Measurements from ENCODE around the gene CARMIL1. TPM values are rescaled to one million over a fixed set of nuclear protein-coding genes. Genes with fewer than 3 reads are reported as not detected.
A peak's percentile ranks its signal among the peaks of the same experiment; 100 is the strongest.

Gene CARMIL1
- total RNA-seq, 1 experiment from 2014 or later = 16.0 TPM

DNA sequence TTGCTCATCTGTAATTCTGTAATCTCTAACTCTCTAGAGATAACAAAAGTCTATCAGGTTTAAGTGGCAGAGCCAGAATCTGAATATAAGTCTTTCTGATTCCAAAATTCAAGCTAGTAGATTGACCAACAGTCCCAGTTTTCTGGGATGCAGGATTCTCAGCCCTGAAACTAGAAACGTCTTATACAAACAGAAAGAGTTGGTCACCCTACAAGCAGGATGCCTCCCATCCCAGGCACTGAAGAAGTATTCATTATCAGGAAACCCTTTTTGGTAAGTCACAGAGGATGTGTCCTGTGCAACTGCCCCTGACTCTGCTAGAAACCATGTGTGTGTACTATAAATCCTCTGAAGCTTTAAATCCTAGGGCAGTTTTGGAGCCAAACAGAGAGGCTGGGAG, 135.0 kb downstream of the CARMIL1 start:
- in situ Hi-C loops (cut with HindIII; ENCODE audit: low pct_unique_long_range_greater_than_20kb, low sequenced_read_pairs) = no loop called here
- DNase-seq (ENCODE audit: low read depth) = no peak

DNA sequence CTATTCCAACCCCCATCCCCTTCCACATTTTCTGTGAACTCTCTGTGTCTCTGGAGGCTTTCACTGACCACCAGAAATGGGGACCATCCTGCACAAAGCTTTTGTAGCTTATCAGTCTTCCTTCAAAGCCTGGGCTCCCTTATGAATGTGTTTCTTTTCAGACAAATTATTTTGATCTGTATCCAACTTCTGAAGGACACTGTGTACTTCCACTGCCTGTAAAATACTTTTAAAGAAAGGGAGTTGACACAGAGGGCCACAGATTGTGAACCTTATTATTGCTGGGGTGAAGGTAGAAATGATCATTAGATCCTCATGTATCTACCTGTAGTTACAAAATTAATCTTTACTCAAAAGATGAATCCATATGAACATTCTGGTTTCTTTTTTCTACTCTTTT, 135.6 kb downstream of the CARMIL1 start:
- in situ Hi-C loops (cut with HindIII; ENCODE audit: low pct_unique_long_range_greater_than_20kb, low sequenced_read_pairs) = no loop called here
- DNase-seq (ENCODE audit: low read depth) = no peak

DNA sequence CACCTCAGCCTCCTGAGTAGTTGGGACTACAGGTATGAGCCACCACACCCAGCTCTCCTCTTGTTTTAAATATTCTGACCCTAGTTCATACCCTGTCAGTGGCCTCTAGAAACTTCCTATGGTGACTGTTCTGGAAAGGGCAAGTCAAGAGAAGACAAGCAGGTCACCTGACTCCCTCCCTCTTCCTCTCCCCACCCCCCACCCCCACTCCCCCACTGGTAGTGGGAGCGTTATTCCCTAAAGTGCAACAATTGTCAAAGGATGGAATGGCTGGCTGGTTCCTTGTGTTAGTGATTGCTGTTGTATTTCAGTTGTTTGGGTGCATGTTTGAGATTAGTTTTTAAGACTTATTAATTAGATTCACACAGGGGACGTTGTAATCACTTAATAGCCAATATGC, 136.1 kb downstream of the CARMIL1 start:
- no peak for DNase-seq (ENCODE audit: low read depth)
- in situ Hi-C loops (cut with HindIII; ENCODE audit: low pct_unique_long_range_greater_than_20kb, low sequenced_read_pairs) = no loop called here

DNA sequence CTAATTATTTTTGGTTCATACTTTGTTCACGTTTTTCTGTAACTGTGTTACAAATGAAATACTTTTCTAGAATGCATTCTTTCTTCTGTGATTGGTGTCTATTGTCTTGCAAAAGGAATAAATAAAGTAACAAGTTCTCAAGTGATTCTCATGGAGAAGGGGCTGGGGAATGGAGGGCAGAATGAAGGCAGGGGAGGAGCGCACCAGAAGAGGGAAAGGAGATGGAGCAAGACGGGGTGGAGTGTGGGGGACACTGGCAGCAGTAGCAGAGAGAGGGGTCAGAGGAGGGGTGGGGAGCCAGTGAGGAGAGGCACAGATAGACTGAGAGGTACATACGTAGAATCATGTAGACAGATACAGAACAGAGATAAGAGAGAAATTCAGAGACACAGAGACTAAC, 136.5 kb downstream of the CARMIL1 start:
- in situ Hi-C loops (cut with HindIII; ENCODE audit: low pct_unique_long_range_greater_than_20kb, low sequenced_read_pairs) = no loop called here
- no peak for DNase-seq (ENCODE audit: low read depth)

DNA sequence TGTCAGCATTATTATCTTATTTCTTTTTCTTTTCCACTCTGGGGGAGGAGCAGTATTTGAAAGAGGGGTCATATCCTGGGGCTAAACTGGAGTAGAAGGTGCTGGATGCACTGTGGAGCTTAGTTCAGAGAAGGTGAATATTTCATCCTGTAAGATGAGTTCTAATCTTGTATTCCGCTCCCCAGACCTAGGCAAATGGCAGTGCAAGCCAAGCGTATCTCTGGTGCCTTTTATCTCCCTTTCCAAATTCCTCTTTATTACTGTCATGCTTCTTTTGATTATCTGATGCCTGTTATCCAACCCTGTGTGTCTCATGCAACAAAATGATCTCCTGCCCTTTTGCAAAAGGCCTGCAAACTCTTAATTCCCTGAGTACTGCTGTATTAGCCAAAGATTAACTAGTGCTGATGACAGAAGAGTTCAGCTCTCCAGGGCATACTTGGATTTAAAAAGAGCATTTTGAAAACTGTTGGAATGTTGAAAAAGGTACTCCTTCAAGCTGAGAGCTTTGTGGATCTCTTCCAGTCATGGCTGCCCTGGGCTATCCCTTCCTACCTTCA, 138.0 kb downstream of the CARMIL1 start:
- DNase-seq (ENCODE audit: low read depth) = peak; percentile 43

DNA sequence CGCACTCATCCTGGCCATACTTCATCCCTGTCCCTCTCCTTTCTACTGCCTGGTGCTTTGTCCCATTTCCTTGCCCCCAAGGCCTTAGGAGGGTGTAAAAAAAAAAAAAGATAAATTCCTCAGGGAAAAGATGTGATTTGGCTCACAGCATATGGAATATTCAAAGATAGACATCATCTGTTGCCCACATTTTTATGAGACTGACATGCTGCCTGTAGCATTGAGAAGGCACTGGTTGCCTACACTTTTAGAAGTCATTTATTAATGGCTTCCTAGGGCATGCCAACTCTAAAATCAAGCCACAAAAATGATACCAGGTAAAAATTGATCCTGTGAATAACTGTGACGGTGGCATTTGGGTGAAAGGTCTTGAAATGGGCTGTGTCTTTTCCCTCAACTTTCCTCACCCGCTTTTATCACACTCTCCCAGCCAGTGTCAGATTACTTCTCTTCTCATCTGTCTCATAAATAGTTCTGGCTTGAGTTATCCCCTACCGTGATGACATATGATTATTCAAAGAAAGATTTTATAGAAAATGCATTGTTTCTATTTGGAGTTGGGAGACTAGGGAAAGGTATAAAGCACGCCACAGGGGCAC, 139.4 kb downstream of the CARMIL1 start:
- no peak for DNase-seq (ENCODE audit: low read depth)
- in situ Hi-C loops (cut with HindIII; ENCODE audit: low pct_unique_long_range_greater_than_20kb, low sequenced_read_pairs) = no loop called here

More for the DNA sequence above, 138.0 kb downstream of the CARMIL1 start:
- in situ Hi-C loops (cut with HindIII; ENCODE audit: low pct_unique_long_range_greater_than_20kb, low sequenced_read_pairs) = no loop called here

DNA sequence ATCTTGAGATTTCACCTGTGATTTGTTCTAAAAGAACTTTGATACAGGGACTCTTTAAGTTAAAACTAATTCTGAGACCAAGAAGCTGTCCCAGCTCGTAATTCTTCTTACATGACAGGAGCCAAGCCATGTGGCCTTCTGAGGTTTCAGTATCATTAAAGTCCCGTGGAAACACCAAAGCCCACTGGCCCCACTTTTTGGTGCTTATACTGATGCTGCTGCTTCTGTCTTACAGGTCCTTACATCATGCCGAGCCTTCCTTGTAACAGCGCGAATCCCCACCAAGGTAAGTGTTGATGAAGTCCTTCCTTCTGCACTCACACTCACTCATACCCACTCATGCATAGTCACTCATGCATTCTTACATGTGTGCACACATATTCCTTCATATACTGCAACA, 140.7 kb downstream of the CARMIL1 start:
- in situ Hi-C loops (cut with HindIII; ENCODE audit: low pct_unique_long_range_greater_than_20kb, low sequenced_read_pairs) = no loop called here
- DNase-seq (ENCODE audit: low read depth) = no peak

DNA sequence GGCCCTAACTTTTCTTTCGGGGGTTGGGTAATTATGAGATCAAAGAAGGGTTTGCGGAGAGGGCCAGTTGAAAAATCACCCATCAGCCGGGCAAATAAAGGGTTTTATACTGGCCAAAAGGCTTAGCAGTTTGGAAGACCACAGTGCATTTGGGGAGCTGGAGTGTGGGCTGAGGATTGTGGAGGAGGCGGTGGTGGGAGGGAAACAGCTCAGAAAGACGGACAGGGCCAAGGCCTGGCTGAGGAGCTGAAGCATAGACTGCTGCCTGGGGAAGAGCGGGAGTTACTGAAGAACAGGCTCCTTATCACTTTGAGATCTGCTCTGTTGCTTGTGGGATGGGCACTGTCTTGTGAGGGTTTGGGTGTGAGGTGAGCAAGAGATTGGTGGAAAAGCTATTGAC, 144.2 kb downstream of the CARMIL1 start:
- DNase-seq (ENCODE audit: low read depth) = no peak
- in situ Hi-C loops (cut with HindIII; ENCODE audit: low pct_unique_long_range_greater_than_20kb, low sequenced_read_pairs) = no loop called here

DNA sequence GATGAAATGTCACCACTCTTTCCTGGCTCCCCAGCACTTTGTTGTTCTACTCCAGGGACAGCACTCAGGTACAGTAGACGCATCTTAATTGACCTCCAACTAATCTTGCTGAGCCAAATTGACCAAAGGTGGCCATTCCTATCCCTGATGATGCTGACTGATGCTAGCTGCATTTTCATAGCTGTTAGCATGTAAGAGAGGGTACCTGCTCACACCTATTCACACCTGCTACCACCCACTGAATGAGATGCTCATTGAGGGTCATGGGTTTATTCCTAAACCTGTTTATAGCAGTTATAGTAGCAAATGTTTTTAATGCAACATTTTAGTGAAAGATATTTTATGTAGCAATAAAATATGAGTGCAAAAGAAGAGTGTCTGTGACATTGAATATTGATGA, 145.1 kb downstream of the CARMIL1 start:
- in situ Hi-C loops (cut with HindIII; ENCODE audit: low pct_unique_long_range_greater_than_20kb, low sequenced_read_pairs) = no loop called here
- DNase-seq (ENCODE audit: low read depth) = no peak

DNA sequence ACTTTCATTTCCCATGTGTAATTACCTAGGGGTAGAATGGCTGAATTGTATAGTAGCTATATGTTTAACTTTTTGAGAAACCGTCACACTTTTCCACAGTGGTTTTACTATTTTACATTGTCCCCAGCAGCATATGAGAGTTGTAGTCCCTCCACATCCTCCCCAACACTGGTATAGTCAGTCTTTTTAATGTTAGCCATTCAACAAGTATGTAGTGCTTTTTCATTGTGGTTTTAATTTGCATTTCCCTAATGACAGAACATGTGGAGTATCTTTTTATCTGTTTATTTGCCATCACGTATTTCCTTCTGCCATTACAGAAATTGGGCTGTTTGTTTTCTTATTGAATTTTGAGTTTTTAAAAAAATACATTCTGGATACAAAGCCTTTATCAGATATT, 148.4 kb downstream of the CARMIL1 start:
- in situ Hi-C loops (cut with HindIII; ENCODE audit: low pct_unique_long_range_greater_than_20kb, low sequenced_read_pairs) = no loop called here
- DNase-seq (ENCODE audit: low read depth) = no peak

DNA sequence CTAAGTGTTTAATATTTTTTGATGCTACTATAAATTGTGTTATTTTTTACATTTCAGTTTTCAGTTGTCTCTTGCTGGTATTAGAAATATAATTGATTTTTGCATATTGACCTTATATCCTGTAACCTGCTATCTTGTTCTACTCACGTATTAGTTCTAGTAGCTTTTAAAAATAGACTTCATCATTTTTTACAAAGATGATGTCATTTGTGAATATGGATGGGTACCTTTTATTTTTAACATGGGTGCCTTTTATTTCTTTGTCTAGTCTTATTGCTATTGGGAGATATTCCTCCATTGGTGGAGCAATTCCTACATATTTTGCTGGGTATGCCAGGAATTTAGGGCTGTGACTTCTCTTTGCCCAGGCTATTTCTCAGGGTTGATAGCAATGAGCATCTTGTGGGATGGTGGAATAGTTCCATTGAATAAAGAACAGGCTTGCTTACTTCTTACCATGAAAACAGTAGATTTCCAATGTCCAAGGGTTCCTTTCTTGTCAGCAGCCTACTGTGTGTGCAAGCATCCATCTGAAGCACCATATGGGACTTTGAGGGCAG, 149.7 kb downstream of the CARMIL1 start:
- in situ Hi-C loops (cut with HindIII; ENCODE audit: low pct_unique_long_range_greater_than_20kb, low sequenced_read_pairs) = no loop called here

DNA sequence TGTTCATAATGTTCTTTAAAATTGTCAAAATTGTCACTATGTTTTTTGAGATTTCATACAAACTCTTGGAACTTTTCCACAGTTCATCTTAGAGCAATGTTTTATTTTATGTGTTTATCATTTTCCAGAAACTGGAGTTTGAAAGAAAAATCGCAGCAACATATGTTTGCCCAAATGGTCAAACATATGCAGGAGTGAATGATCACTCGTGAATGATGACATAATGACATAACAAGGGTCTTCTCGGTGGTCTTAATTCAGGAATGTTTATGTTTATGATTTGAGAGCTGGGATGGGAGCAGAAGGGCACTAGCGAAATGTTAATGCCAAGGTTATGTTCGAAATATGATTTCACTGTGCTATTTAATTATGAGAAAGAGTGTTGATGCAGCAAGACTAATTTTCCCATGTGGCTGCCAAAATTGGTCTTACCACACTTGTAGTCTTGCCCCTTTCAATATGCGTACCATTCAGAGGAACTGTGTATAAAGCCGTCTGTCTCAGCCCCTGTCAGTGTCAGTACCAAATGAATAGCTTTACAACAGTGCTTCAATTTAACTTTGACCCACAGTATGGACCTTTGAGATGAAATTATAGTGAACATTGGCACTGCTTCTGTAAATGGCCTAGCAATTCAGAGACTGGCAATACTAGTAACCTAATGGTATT, 152.3 kb downstream of the CARMIL1 start:
- in situ Hi-C loops (cut with HindIII; ENCODE audit: low pct_unique_long_range_greater_than_20kb, low sequenced_read_pairs) = no loop called here
- no peak for DNase-seq (ENCODE audit: low read depth)

More for the DNA sequence above, 149.7 kb downstream of the CARMIL1 start:
- no peak for DNase-seq (ENCODE audit: low read depth)

DNA sequence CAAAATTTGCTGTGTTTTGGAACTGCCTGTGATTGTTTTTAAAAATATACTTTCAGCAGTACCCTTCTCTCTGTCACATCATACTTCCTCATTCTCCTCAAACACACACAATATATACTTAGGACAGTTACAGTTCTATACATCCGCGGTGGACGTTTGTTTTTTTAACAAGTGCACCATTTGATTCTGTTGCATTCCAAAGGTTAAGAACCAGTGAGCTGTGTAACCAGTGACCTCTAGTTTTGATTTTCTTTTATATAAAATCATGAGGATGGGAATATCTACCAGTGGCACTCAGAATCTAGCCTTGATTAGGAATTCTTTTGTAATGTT, 152.8 kb downstream of the CARMIL1 start:
- peak; percentile 19 for DNase-seq (ENCODE audit: low read depth)
- in situ Hi-C loops (cut with HindIII; ENCODE audit: low pct_unique_long_range_greater_than_20kb, low sequenced_read_pairs) = no loop called here

DNA sequence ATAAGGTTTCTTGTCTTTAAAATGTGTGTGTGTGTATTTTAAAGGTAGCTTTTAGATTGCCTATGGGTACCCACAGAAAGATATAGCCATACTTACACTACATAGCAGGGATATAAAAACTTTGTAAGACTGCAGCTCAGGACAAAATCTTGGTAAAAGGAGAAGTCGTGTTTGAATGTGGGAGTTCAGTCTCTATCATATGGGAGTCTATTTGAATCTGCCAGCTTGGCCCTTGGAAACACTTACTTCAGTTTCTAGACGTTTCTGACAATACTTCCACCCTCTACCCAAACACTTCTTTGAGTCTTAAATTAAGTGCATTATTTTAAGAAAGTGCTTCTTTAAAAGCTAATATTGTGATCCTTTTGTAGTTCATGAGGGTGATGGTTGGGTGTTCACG, 155.7 kb downstream of the CARMIL1 start:
- in situ Hi-C loops (cut with HindIII; ENCODE audit: low pct_unique_long_range_greater_than_20kb, low sequenced_read_pairs) = no loop called here
- no peak for DNase-seq (ENCODE audit: low read depth)

DNA sequence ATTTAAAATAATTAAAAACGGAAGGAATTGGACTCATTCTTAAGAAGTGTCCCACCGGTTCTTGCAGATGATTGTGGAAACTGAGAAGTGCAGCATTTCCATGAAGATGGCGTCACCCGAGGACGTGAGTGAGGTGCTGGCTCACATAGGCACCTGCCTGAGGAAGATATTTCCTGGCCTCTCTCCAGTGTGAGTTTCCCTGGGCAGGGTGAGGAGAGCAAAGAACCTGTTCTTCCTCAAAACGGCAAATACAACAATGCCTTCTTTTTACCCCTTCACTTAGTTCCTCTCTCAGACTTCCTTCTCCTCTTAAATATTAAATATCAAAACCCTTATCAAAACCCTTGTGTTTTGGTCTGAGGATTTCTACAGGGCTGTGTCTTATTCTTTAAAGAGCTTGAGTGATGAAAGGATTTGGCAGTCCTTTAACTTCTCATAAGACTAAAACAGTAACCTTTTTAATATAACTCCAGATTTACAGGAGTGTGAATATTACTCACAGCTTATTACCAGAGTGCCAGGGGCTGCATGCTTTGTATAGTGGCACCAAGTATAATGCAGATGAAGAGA, 156.3 kb downstream of the CARMIL1 start:
- in situ Hi-C loops (cut with HindIII; ENCODE audit: low pct_unique_long_range_greater_than_20kb, low sequenced_read_pairs) = no loop called here
- DNase-seq (ENCODE audit: low read depth) = no peak

DNA sequence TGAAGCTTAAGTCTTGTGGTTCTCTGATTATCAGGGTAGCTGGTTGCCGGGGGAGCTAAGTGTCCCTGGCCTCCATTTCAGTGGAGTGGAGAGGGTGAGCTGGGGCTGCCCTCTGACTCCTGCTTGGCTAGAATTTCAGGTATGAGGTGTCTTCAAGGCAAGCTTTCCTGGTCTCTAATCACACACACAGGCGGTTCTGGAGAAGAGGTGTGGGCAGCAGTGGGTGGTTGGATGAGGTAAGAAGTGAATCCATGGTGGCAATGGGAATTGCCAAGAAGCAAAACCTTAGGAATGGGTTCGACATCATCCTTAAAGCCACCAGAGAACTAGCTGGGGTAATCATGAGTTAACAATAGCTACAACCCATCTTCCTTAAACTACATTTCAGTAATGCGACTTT, 157.6 kb downstream of the CARMIL1 start:
- in situ Hi-C loops (cut with HindIII; ENCODE audit: low pct_unique_long_range_greater_than_20kb, low sequenced_read_pairs) = no loop called here
- DNase-seq (ENCODE audit: low read depth) = no peak

DNA sequence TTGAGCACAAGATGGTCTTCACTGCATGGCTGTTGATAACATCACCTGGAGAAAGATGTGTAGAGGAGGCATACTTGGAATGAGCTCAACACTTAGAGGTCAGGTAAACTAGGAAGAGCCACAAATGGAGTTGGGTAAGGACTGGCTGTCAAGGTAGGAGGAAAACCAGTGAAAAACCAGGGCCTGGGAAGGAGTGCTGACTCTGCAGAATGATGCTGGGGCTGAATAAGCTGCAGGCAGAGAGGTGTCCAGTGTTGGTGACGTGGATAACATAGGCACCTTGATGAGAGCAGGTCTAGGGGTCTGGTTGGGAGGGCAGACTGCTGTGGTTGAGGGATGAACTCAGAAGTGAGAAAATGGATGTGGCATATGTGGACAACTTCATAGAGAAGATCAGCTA, 160.2 kb downstream of the CARMIL1 start:
- no peak for DNase-seq (ENCODE audit: low read depth)
- in situ Hi-C loops (cut with HindIII; ENCODE audit: low pct_unique_long_range_greater_than_20kb, low sequenced_read_pairs) = no loop called here

DNA sequence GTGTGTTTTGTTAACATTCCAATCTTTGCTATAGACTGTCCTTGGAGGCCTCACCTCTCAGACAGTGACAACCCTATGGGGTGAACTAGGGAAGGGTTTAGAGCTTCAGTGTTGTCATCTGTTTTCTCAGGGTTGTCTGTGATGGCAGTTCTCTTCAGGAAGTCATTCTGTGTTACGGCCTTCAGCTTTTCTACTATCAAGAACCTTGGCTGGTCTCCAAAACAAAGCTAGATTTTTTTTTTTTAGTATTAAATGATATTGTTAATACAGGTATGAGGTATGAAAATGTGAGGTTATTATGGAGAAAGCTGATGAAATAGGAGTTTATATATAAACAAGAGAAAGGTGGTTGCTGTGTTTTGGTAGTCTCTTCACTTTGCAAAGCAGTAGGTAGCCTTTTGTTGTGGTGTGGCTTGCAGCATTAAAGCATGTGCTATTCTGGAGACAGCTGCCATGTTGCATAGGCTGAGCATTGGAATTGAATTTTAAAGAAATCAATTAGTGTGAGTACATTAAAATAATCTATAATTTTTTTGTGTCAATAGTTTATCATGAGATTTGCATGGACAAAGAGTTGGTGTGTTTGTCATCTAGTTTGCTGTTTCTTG, 162.6 kb downstream of the CARMIL1 start:
- DNase-seq (ENCODE audit: low read depth) = no peak
- in situ Hi-C loops (cut with HindIII; ENCODE audit: low pct_unique_long_range_greater_than_20kb, low sequenced_read_pairs) = no loop called here

DNA sequence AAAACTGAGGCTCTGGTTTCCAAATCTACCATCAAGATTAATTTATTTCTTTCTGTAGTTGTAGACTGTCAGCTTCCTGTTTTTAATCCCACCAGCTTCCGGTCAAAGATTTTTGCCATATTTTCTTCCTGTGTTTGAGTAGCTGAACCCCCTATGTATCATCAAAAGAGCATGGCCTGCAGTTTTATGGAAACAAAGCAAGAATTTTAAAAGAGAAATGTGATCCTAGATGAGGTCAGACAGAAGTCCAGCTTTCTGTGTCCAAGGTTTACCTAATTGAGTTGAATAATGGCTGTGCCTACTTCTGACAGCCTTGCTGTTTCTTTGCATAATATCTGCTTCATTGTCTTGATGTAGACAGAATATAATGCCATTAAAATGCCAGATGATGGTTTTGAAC, 163.7 kb downstream of the CARMIL1 start:
- in situ Hi-C loops (cut with HindIII; ENCODE audit: low pct_unique_long_range_greater_than_20kb, low sequenced_read_pairs) = no loop called here
- no peak for DNase-seq (ENCODE audit: low read depth)

All from Caki2 (cell line).